K562 (cell line): ENCODE data around the gene NES. TPM values are rescaled to one million over a fixed set of nuclear protein-coding genes. Genes with fewer than 3 reads are reported as not detected.

ENCODE experiments used
- ATAC-seq: fragments of 200-7000 bp; cut with Tn5 transposase; 3 replicates; pipeline ENCODE4 v1.9.1; 2020; ENCODE audit warnings: moderate library complexity
- BruUV-seq: library from RNA; stranded (reverse); fragments of 400-500 nt; replicated peaks from 2 replicates; lab custom pipeline; 2021; lab: Mats Ljungman, UMichigan
- CTCF ChIA-PET: fragments of 300-600 bp; formaldehyde crosslinking; extraction: SDS; loops from one replicate; lab custom pipeline; 2021; ENCODE audit warnings: low intra/inter-chr PET ratio; lab: Yijun Ruan, JAX
- POLR2A ChIA-PET: fragments of 300-600, 350-650 bp; sonication (Branson Sonifier 250); formaldehyde crosslinking; extraction: SDS; loops from one replicate; lab custom pipeline; 2021; ENCODE audit warnings: antibody characterized with exemption, inconsistent platforms; lab: Yijun Ruan, JAX
- DNase-seq, 4 experiments: peaks; one replicate each; pipeline versions ENCODE4 v3.0.0 to v3.0.0-alpha.2; 2011 to 2018; ENCODE audit warnings: low spot score in 3 of 4, mixed read lengths in 3 of 4; ENCODE audit errors: extremely low read depth in 1 of 4
- FAIRE-seq: peaks from 2 replicates; lab custom pipeline; 2011; peaks lifted over from hg19 to GRCh38; lab: Jason Lieb, UNC
- H2AFZ ChIP-seq: 2 replicates; pipeline ENCODE4 v1.6.0; 2011; ENCODE audit warnings: low read depth, low read length, control low read depth, inconsistent platforms
- H3K27ac ChIP-seq: fragments of 200-600 bp; 3 replicates; pipeline ENCODE4 v1.8.0; 2011; ENCODE audit warnings: low read depth, mild to moderate bottlenecking, control low read depth, inconsistent platforms, low read length, moderate library complexity, mixed read lengths; ENCODE audit errors: extremely low read depth
- H3K27me3 ChIP-seq, 2 experiments: fragments of 300-600 bp in 1 of 2; 2 replicates in 1 of 2; 3 replicates in 1 of 2; pipeline versions ENCODE4 v1.6.0 to v1.8.0; 2011; ENCODE audit warnings: inconsistent platforms in 2 of 2, low read length in 2 of 2, mild to moderate bottlenecking in 1 of 2, mixed read lengths in 1 of 2, moderate library complexity in 1 of 2; ENCODE audit not compliant: control insufficient read depth in 2 of 2, insufficient read depth in 2 of 2
- H3K36me3 ChIP-seq: fragments of 300-600 bp; 3 replicates; pipeline ENCODE4 v1.8.0; 2011; ENCODE audit warnings: mild to moderate bottlenecking, low read length, inconsistent platforms; ENCODE audit not compliant: control insufficient read depth, insufficient read depth
- H3K4me1 ChIP-seq, 2 experiments: fragments of 200-600 bp in 1 of 2; replicated peaks in 1 of 2; 2 replicates in 1 of 2; 3 replicates in 1 of 2; pipeline versions ENCODE4 v1.5.1 to v1.8.0; 2011; ENCODE audit warnings: inconsistent platforms in 2 of 2, low read length in 2 of 2, mild to moderate bottlenecking in 1 of 2, mixed read lengths in 1 of 2, moderate library complexity in 1 of 2; ENCODE audit not compliant: control insufficient read depth in 2 of 2, insufficient read depth in 2 of 2
- H3K4me2 ChIP-seq: 2 replicates; pipeline ENCODE4 v1.6.1; 2011; ENCODE audit warnings: low read length, control low read depth, inconsistent platforms, mixed read lengths; ENCODE audit not compliant: insufficient read depth
- H3K4me3 ChIP-seq: fragments of 200-600 bp; sonication (generic), shearing (Covaris generic); 2 replicates; pipeline ENCODE4 v1.5.1; 2016; ENCODE audit warnings: control low read depth, inconsistent platforms
- H3K79me2 ChIP-seq: fragments of 200-600 bp; 3 replicates; pipeline ENCODE4 v1.8.0; 2011; ENCODE audit warnings: low read length, inconsistent platforms; ENCODE audit not compliant: control insufficient read depth, insufficient read depth
- H3K9ac ChIP-seq, 2 experiments: 2 replicates each; pipeline versions ENCODE4 v1.6.0 to v1.6.1; 2011; ENCODE audit warnings: low read depth in 2 of 2, low read length in 2 of 2, control low read depth in 1 of 2, inconsistent platforms in 1 of 2, mild to moderate bottlenecking in 1 of 2, mixed read lengths in 1 of 2; ENCODE audit not compliant: insufficient read depth in 1 of 2
- H3K9me1 ChIP-seq: one replicate; pipeline ENCODE4 v1.6.0; 2011; ENCODE audit warnings: inconsistent platforms, mild to moderate bottlenecking, low read length, moderate library complexity; ENCODE audit not compliant: control insufficient read depth, insufficient read depth
- H3K9me3 ChIP-seq: replicated peaks from 2 replicates; pipeline ENCODE4 v1.5.1; 2011; ENCODE audit warnings: low read depth, low read length, inconsistent platforms; ENCODE audit not compliant: control insufficient read depth, insufficient read depth
- H4K20me1 ChIP-seq: replicated peaks from 2 replicates; pipeline ENCODE4 v1.6.1; 2011; ENCODE audit warnings: low read length, inconsistent platforms, mixed read lengths; ENCODE audit not compliant: control insufficient read depth, insufficient read depth
- ATF3 ChIP-seq, 2 experiments: fragments of 450-650 bp in 1 of 2; sonication (generic) in 1 of 2; formaldehyde crosslinking in 1 of 2; IDR thresholded peaks in 1 of 2; conservative IDR thresholded peaks in 1 of 2; 2 replicates each; pipeline versions ENCODE4 v1.6.1 to v1.8.1; 2016 to 2023; ENCODE audit warnings: mild to moderate bottlenecking in 2 of 2, moderate library complexity in 2 of 2, inconsistent platforms in 1 of 2, missing genetic modification reagents in 1 of 2
- BHLHE40 ChIP-seq: IDR thresholded peaks from 2 replicates; pipeline ENCODE4 v1.6.1; 2011; ENCODE audit warnings: low read length, improper control_type of control experiment
- C11orf30 ChIP-seq: fragments of 450-650 bp; IDR thresholded peaks from 2 replicates; pipeline ENCODE4 v1.6.1; 2016; ENCODE audit warnings: low read depth, mild to moderate bottlenecking
- DEAF1 ChIP-seq: fragments of 450-650 bp; formaldehyde crosslinking; IDR thresholded peaks from 2 replicates; pipeline ENCODE4 v1.4.0; 2020; ENCODE audit warnings: mild to moderate bottlenecking, moderate library complexity
- EHMT2 ChIP-seq: fragments of 450-650 bp; IDR thresholded peaks from 2 replicates; pipeline ENCODE4 v1.6.1; 2018; ENCODE audit warnings: antibody characterized with exemption
- GTF2A2 ChIP-seq: IDR thresholded peaks from 2 replicates; pipeline ENCODE4 v1.6.1; 2016; ENCODE audit warnings: mild to moderate bottlenecking, missing genetic modification characterization, missing compliant biosample characterization
- MAX ChIP-seq: sonication (generic); formaldehyde crosslinking; IDR thresholded peaks from 2 replicates; pipeline ENCODE4 v1.9.0; 2022; ENCODE audit warnings: mild to moderate bottlenecking, missing genetic modification reagents
- RBBP5 ChIP-seq: fragments of 200-600 bp; sonication (generic); IDR thresholded peaks from 2 replicates; pipeline ENCODE4 v1.6.1; 2012; ENCODE audit warnings: borderline replicate concordance, mild to moderate bottlenecking, low read length, control low read depth, inconsistent platforms; ENCODE audit not compliant: insufficient read depth, poor library complexity, severe bottlenecking
- SIN3B ChIP-seq: fragments of 450-650 bp; IDR thresholded peaks from 2 replicates; pipeline ENCODE4 v1.6.1; 2017; ENCODE audit warnings: low read depth, mild to moderate bottlenecking, moderate library complexity
- TARDBP ChIP-seq: fragments of 450-650 bp; IDR thresholded peaks from 2 replicates; pipeline ENCODE4 v1.6.1; 2016
- USF2 ChIP-seq: sonication (generic); formaldehyde crosslinking; IDR thresholded peaks from 2 replicates; pipeline ENCODE4 v1.5.0; 2020; ENCODE audit warnings: missing genetic modification reagents
- ZBTB33 ChIP-seq: sonication (generic); formaldehyde crosslinking; IDR thresholded peaks from 2 replicates; pipeline ENCODE4 v1.8.1; 2023; ENCODE audit warnings: mild to moderate bottlenecking, missing genetic modification reagents
- ZNF511 ChIP-seq: sonication (generic); formaldehyde crosslinking; IDR thresholded peaks from 2 replicates; pipeline ENCODE4 v1.8.0; 2022; ENCODE audit warnings: mild to moderate bottlenecking, missing genetic modification reagents
- WGBS: fragments of 100-300 bp; shearing (Covaris generic); methylation state at CpG from one replicate; pipeline ENCODE4 v1.1.6; 2016; ENCODE audit warnings: low coverage, mixed read lengths; ENCODE audit not compliant: insufficient coverage; ENCODE audit errors: missing lambda C conversion rate; 5-methylcytosine and 5-hydroxymethylcytosine counted together
- in situ Hi-C: fragments of 300-500 bp; cut with MboI; formaldehyde crosslinking; loops from 4 replicates; pipeline ENCODE4 v1.15.0; 2018; ENCODE audit warnings: inconsistent platforms, mixed read lengths
- intact Hi-C: fragments of 100-400 bp; cut with micrococcal nuclease; formaldehyde crosslinking; loops from 2 replicates; pipeline ENCODE4 v1.14.2; 2022
- polyA plus RNA-seq, 8 experiments: library from polyadenylated mRNA; depleted of rRNA in 4 of 8; stranded (reverse) in 5 of 8; unstranded in 3 of 8; fragments of >200 nt; fragmentation: Nextera tagmentation in 2 of 8; fragmentation: Illumina TruSeq in 1 of 8; extraction: Ambion mirVana in 2 of 8; extraction: Trizol in 1 of 8; gene quantifications; 2 replicates each; pipeline versions ENCODE4 v1.2.1 to v1.2.3, GENCODE V29; 2011 to 2014; ENCODE audit warnings: inconsistent platforms in 1 of 8, missing spikeins in 1 of 8
- total RNA-seq, 7 experiments: library from RNA; depleted of rRNA in 6 of 7; stranded (reverse); fragments of >200 nt in 6 of 7; fragmentation: Illumina TruSeq in 2 of 7; extraction: Trizol in 2 of 7; gene quantifications; 2 replicates each; pipeline versions ENCODE4 v1.2.1 to v1.2.3, GENCODE V29; 2011 to 2021; ENCODE audit warnings: low replicate concordance in 1 of 7

Gene NES
- total and polyA plus RNA-seq, 9 of the 15 experiments (the other 6 are each of a cell fraction or from before 2014, with no cell fraction given): 0.10 to 8.6 (median 4.2) TPM

GRCh38 chr1:156627313-156627880 is 49.8 kb downstream of the NES start (continued):
- TF ChIP-seq DEAF1 (CRISPR knock-in tag) (peak; percentile 17; the same call in 1 of the 2 replicates), EHMT2 (peak; percentile 79; the same call in 1 of the 2 replicates), USF2 (CRISPR knock-in tag) (peak; percentile 42), ZBTB33 (CRISPR knock-in tag) (peak; percentile 40; the same call in 1 of the 2 replicates)
- TF ChIP-seq, all 486 proteins: peak for 22

GRCh38 chr1:156626079-156626438 is 51.1 kb downstream of the NES start:
- POLR2A ChIA-PET: no interaction called here
- Histone ChIP-seq H2AFZ (no peak overlapping the region), H3K4me2 (peak overlapping the region; percentile 85; the same call in 1 of the 2 replicates), H3K27ac (no peak overlapping the region), H3K36me3 (no peaks in the 10 kb centered on the region), H3K4me1 (peaks cover 3 to 25% of the 10 kb centered on the region in 2 experiments; a peak in 4 of 5 replicates), H3K27me3 (peaks cover 3 to 4% of the 10 kb centered on the region in 2 experiments; a peak in 3 of 5 replicates), H3K4me3 (no peak overlapping the region), H3K79me2 (no peaks in the 10 kb centered on the region), H3K9ac (no peak overlapping the region; a peak in 1 of 4 replicates), H4K20me1 (peaks cover 4% of the 10 kb centered on the region; the same call in 1 of the 2 replicates), H3K9me1 (no peaks in the 10 kb centered on the region), H3K9me3 (no peaks in the 10 kb centered on the region)
- no TSS peak for BruUV-seq
- in situ Hi-C loops (no loop called here), intact Hi-C loops (loop anchor here (5.0 kb wide), 1 partner anchor 101 kb away; the partner anchor contains the start of genes ISG20L2 and METTL25B)
- FAIRE-seq: no peak
- 49% methylated on average over 4 of the region's 4 CpGs for WGBS
- ATAC-seq: no peak
- DNase-seq: no peak
- CTCF ChIA-PET: interaction anchor here (0.6 to 4.0 kb wide), 9 partner anchors 26 to 293 kb away, joined by 3 to 58 read pairs (median 4); partner anchors contain the start of genes CRABP2 and NES
- TF ChIP-seq MAX (CRISPR knock-in tag) (no peak), ZNF511 (CRISPR knock-in tag) (no peak), ATF3 (IDR thresholded peaks at IDR 0.05) (no peak), ATF3 (CRISPR knock-in tag; conservative IDR thresholded peaks at IDR 0.05) (peak; percentile 52; the same call in 1 of the 2 replicates), RBBP5 (no peak), BHLHE40 (no peak), TARDBP (no peak), GTF2A2 (no peak), C11orf30 (no peak), SIN3B (0 out of 2 replicates have a peak, but pooled peaks have one; percentile 14)
